Cardiac fibroblast (primary cell): ENCODE results near the gene WDCP.

Experiments used
- DNase-seq, 2 donors: peaks; one replicate each; pipeline versions ENCODE4 v3.0.0 to v3.0.0-alpha.2; 2010; ENCODE audit warnings: low read depth in 2 of 2
- H3K4me3 ChIP-seq, 2 donors: replicated peaks in 1 of 2; 1 replicate in 1 of 2; 2 replicates in 1 of 2; pipeline ENCODE4 v1.5.1; 2011; ENCODE audit warnings: low read depth in 2 of 2, low read length in 2 of 2, mild to moderate bottlenecking in 2 of 2, moderate library complexity in 1 of 2
- TF ChIP-seq, protein P1 (sequence below): IDR thresholded peaks from one replicate; pipeline ENCODE4 v1.5.1; 2011; ENCODE audit warnings: low read depth, mild to moderate bottlenecking, low read length, inconsistent platforms

The WDCP gene

DNA sequence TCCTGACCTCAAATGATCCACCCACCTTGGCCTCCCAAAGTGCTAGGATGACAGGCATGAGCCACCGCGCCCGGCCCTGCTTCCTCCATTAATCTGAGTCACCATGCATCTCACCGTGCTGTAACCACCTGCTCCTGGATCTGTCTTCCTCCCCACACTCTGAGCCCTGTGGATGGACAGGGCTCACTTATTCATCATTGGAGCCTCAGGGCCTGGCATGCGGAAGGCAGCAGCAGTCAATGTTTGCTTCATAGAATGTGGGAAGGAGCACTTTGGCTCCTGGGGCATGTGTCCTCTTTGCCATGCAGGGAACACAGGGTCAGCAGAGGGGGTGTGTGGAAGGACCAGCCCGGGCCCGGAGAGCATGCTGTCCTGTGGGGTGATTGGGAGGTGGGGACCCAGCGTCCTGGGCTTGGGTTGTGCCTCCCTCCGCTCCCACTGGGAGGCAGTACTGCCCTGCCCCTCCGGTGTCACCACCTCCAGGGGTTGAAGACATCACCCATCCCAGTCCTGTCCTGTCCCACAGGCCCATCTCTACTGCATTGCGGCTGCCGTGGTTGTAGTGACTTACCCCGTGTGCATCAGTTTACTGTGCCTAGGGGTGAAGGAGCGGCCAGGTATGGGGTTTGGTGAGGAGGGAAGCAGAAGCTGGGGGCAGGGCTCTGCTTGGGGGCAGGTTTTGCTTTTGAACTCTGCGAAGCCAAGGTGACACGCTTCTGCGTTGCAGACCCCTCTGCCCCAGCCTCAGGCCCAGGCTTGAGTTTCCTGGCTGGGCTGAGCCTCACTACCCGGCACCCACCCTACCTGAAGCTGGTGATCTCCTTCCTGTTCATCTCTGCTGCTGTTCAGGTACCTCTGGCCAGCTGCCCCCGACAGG, 25.8 kb downstream of the WDCP start:
- TF ChIP-seq, protein P1, sequence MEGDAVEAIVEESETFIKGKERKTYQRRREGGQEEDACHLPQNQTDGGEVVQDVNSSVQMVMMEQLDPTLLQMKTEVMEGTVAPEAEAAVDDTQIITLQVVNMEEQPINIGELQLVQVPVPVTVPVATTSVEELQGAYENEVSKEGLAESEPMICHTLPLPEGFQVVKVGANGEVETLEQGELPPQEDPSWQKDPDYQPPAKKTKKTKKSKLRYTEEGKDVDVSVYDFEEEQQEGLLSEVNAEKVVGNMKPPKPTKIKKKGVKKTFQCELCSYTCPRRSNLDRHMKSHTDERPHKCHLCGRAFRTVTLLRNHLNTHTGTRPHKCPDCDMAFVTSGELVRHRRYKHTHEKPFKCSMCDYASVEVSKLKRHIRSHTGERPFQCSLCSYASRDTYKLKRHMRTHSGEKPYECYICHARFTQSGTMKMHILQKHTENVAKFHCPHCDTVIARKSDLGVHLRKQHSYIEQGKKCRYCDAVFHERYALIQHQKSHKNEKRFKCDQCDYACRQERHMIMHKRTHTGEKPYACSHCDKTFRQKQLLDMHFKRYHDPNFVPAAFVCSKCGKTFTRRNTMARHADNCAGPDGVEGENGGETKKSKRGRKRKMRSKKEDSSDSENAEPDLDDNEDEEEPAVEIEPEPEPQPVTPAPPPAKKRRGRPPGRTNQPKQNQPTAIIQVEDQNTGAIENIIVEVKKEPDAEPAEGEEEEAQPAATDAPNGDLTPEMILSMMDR = peak; percentile 33
- H3K4me3 ChIP-seq = no peak overlapping the region
- no peak for DNase-seq

DNA sequence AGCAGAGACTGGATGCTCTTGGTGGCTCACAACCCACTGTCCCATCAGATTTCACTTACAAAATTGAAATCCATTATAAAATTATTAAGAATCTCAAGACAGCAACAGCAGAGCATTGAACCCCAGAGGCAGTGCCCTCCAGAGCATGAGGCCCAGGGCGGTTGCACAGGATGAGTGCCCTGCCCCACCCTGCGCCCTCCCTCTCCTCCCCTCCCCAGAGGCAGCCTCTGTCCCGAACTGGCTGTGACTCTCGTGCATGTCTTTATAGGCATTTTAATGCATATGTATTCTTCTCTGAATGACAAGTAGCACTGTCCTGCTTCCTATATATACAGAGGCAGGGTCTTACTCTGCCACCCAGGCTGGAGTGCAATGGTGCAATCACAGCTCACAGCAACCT, 26.9 kb downstream of the WDCP start:
- TF ChIP-seq, protein P1 = no peak
- DNase-seq = no peak
- no peak overlapping the region for H3K4me3 ChIP-seq

DNA sequence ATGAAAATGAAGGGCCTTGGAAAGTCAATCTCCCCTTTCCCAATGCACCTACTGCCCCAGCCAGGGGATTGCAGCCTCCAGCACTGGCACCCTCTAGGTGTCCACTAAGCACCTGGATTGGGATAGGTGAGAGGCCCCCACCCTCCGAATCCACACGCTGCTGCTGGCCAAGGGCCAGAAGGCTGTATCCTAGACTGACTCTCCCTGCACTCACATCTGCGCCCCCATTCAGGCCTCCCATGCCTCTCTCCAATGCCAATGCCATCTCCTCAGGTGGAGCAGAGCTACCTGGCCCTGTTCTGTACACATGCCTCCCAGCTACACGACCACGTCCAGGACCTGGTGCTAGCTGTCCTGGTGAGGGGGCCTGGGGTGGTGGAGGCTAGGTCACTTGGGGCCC, 27.5 kb downstream of the WDCP start:
- no peak for DNase-seq
- H3K4me3 ChIP-seq = no peak overlapping the region
- TF ChIP-seq, protein P1 = no peak

DNA sequence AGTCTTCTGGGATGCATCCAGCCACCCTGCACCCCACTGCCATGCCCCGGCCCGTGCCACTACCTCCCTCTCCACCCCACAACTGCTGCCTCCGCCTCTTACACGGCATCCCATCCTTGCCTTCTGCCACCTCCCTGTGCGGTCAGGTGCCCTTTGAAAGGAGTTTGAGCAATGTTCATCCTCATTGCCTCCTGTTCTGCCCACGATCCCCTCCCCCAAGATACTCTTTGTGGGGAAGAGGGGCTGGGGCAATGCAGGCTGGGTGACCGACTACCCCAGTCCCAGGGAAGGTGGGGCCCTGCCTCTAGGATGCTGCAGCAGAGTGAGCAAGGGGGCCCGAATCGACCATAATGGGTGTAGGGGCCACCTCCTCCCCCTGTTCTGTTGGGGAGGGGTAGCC, 28.9 kb downstream of the WDCP start:
- TF ChIP-seq, protein P1 = no peak
- H3K4me3 ChIP-seq = no peak overlapping the region
- DNase-seq = no peak

DNA sequence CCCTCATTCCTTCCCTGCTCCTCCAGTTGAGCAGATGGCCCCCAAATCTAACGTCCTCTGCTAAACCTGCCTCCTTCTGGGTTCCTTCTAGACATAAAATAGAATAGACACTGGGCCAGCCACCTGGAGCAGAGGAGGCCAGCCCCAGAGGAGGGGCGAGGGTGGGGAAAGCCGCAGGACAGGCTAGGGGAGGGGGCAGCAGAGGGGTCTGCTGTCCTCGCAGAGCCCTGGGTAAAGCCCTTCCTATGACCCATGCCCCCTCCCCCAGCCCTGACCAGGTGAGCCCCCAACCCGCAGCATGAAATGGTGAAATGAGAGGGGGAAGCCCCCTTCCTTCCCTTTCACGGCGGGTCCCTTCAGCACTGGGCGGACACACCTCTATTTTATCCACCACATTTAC, 29.5 kb downstream of the WDCP start:
- TF ChIP-seq, protein P1 = no peak
- H3K4me3 ChIP-seq = no peak overlapping the region
- no peak for DNase-seq

DNA sequence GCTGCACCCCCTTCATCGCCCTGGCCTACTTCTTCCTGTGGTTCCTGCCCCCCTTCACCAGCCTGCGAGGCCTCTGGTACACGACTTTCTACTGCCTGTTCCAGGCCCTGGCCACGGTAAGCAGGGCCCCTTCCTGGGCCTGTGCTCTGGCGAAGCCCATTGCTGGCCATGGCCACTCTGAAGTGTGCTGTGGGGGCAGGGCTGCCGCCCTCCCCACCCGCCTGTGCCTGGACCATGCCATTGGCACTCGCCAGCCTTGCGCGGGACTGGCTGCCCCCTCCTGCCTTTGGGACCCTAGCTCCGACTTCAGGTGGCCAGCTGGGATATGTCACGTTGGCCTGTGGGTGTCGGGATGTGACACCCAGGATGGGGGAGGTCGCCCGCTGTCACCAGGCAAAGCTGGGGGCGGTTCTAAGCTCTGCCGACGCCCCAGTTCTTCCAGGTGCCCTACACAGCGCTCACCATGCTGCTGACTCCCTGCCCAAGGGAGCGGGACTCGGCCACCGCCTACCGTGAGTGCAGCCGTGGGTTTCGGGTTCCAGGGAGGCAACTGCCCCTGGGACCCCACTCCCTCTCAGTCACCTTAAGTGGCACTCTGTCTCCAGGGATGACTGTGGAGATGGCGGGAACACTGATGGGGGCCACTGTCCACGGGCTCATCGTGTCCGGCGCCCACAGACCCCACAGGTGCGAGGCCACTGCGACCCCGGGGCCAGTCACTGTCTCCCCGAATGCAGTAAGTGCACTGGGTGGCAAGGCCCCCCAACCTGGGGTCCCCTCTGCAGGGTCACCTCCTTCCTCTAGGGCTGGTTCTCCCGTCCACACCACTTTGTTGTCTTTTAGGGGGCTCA, 30.1 kb downstream of the WDCP start:
- TF ChIP-seq, protein P1 = no peak

More for the DNA sequence above, 30.1 kb downstream of the WDCP start:
- no peak for DNase-seq
- H3K4me3 ChIP-seq = no peak overlapping the region
